Measurements from ENCODE around the gene ANKRD44.

ANKRD44 gene

DNA sequence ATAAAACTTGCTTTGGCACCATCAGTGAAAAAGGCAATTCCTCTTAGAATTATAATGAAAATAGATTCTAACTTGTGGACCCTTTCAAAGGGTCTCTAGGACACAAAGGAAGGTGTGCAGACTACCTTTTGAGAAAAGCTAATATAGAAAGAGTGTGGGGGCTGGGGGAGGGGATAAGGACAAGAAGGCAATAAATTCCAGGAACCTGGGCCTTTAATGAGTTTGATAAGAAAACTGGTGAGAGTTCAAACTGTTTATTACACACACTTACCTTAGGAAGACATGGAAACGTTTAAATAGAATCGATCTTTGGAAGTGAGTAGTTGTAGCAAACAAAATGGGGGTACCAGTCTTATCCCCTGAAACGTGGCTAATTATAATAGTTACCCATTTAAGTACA, 344.5 kb downstream of the ANKRD44 start:
- no peak for TF ChIP-seq ZFX (IDR thresholded peaks at IDR 0.05; ENCODE audit: borderline replicate concordance)
- TF ChIP-seq, protein P1, sequence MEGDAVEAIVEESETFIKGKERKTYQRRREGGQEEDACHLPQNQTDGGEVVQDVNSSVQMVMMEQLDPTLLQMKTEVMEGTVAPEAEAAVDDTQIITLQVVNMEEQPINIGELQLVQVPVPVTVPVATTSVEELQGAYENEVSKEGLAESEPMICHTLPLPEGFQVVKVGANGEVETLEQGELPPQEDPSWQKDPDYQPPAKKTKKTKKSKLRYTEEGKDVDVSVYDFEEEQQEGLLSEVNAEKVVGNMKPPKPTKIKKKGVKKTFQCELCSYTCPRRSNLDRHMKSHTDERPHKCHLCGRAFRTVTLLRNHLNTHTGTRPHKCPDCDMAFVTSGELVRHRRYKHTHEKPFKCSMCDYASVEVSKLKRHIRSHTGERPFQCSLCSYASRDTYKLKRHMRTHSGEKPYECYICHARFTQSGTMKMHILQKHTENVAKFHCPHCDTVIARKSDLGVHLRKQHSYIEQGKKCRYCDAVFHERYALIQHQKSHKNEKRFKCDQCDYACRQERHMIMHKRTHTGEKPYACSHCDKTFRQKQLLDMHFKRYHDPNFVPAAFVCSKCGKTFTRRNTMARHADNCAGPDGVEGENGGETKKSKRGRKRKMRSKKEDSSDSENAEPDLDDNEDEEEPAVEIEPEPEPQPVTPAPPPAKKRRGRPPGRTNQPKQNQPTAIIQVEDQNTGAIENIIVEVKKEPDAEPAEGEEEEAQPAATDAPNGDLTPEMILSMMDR (IDR thresholded peaks at IDR 0.05), result no peak

DNA sequence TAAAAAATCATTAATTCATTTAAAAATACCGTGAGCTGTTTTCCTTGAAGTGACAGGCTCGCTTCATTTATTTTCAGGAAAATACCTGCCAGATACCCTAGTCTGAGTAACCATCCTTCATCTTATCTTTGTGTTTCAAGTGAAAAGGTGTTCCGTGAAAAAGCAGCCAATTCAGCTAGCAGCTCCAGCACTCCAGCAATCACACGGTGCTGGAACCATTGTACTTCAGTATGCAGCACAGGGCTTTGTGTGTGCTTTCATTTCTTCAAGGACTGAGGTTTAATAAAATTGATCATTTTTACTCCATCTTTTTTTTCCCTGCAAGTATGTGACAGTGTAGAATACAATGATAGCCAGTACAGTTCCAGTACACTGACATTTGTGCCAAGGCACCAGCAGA, 344.9 kb downstream of the ANKRD44 start:
- TF ChIP-seq, protein P1 (IDR thresholded peaks at IDR 0.05), result no peak
- TF ChIP-seq ZFX (IDR thresholded peaks at IDR 0.05; ENCODE audit: borderline replicate concordance), result no peak
- H3K27ac ChIP-seq, result no peak overlapping the region

More for the DNA sequence above, 344.5 kb downstream of the ANKRD44 start:
- no peak overlapping the region for H3K27ac ChIP-seq

DNA sequence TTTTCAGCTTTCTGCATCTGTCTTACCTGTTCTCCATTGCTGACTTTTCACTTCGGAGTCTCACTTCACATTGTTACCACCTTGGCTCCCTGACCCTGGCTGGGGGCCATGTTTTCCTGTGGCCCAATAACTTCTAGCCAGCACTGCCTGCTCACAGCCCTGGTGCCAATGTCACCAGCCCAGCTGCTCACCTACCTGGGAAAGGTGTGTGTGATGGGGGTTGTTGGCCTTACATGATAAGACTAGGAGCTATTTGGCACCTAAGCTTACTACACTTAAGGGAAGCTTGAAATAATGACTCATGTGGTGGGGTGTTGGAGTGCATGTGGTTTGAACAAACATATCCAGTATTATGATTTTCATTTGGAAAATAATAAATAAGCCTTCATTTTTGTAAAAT, 346.6 kb downstream of the ANKRD44 start:
- H3K27ac ChIP-seq, result no peak overlapping the region
- TF ChIP-seq ZFX (IDR thresholded peaks at IDR 0.05; ENCODE audit: borderline replicate concordance), result no peak
- TF ChIP-seq, protein P1 (IDR thresholded peaks at IDR 0.05), result no peak

DNA sequence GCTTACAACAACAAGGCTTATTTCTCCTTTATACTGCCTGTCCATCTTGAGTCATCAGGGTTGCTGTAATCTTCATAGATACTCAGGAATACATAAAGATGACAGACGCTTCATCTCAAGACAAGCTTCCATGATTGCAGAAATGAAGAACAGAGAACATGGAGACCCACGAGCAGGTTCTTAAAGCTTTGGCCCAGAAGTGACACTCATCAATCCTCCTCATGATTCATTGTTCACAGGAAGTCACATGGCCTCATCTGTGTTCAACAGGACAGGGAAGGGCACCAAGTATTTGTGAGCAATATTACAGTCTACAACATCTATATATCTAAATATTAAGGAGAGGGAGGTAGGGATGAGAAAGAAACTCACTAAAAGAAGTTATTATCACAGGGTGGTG, 347.5 kb downstream of the ANKRD44 start:
- TF ChIP-seq, protein P1 (IDR thresholded peaks at IDR 0.05), result no peak
- TF ChIP-seq ZFX (IDR thresholded peaks at IDR 0.05; ENCODE audit: borderline replicate concordance), result no peak
- no peak overlapping the region for H3K27ac ChIP-seq

DNA sequence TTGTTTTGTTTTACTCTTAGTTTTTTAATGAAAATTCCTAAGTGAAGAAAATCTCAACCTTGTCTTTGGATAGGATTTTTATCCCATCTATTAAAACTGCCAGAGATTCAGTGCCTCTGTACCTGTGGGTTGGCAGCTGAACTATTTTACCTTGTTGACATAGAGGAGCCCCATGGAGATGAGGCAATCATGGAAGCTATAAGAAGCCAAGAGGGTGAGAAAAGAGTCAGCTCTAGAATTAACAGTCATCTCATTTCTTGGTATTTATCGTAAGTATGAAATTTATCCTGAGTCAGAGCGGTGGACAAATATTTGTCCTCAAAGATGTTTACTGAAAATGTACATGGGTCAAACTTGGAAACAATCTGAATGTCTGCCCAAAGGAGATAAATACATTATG, 348.3 kb downstream of the ANKRD44 start:
- TF ChIP-seq, protein P1 (IDR thresholded peaks at IDR 0.05), result no peak
- TF ChIP-seq ZFX (IDR thresholded peaks at IDR 0.05; ENCODE audit: borderline replicate concordance), result no peak
- no peak overlapping the region for H3K27ac ChIP-seq

DNA sequence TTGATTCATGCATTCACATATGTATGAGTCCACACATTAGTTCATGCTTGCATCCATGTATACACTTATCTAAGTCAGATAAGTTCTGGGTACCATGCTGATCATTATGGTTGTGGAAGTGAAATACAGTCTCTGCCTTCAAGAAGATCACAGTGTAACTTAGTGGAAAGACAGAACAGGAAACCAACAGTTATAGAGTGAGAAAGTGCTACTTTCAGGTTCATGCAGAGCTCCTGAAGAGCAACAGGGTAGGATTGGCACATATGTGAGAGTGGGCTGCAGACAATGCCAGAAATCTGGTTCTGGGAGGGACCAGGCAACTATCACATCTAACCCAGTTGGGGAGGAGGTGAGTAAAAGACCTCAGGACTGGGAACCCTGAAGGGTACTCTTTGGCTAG, 348.7 kb downstream of the ANKRD44 start:
- no peak for TF ChIP-seq ZFX (IDR thresholded peaks at IDR 0.05; ENCODE audit: borderline replicate concordance)
- TF ChIP-seq, protein P1 (IDR thresholded peaks at IDR 0.05), result no peak
- no peak overlapping the region for H3K27ac ChIP-seq

DNA sequence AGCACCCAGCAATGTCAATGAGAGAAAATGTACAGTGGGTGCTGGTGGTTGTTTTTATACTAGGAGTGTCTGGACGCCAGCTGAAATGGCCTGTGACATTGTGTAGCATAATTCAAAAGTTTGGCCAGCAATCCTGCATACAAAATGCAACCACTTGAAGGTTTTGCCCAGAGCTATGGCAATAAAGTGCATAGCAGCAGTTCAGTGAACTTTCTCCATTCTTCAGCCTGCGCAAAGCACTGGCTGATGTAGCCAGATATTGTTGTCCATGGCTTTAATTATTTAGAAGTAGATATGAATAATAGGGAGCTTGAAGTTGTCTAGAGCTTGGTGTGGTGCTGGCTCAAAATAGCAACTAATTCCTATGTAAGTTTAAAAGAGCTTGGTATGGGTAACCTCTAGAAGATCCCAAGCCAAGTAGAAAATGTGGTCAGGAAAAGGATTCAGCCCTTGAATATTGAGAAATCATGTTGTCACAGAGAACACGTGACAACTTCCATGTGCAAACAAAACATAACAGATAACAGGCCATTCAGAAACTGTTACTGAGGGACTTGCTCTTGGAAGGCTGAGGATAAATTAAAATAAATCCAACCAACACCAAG, 350.7 kb downstream of the ANKRD44 start:
- no peak overlapping the region for H3K27ac ChIP-seq
- TF ChIP-seq ZFX (IDR thresholded peaks at IDR 0.05; ENCODE audit: borderline replicate concordance), result no peak
- TF ChIP-seq, protein P1 (IDR thresholded peaks at IDR 0.05), result no peak

Data from 22Rv1 (cell line).